SW480 (cell line): Measurements from ENCODE around the gene WFIKKN1.

ENCODE experiments used
- DNase-seq: peaks from one replicate; pipeline ENCODE4 v3.0.0-alpha.2; 2016; ENCODE audit warnings: low spot score

Gene WFIKKN1

DNA sequence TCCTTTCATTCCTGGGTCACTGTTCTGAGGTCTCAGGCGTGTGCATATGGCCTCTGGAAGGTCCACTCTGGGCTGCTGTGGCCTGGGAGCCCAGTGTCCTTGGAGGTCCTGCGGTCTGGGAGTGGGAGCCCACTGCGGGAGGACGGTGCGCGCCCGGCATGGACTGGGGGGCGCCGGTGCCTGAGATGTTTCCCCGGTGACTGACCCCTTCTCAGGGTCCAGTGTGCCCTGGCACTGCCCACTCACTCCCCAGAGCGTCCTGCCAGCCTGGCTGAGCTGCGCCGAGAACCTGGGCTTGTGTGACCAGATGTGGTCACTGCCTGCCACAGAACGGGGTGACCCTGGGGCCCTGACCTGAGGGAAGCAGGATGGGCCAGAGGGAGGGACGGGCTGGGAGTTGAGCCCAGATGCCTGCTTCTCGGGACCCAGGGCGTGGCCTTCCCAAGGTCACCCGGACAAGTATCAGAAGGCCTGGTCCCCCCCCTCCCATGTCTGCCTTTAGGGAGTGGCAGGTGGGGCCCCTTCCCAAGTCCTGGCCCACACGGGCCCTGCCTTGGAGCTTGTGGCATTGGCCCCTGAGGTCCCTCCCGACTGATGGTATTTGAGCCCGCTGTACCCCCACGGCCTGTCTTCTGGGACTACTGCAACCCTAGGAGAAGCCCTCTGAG is 43.6 kb downstream of the WFIKKN1 start:
- DNase-seq = no peak

DNA sequence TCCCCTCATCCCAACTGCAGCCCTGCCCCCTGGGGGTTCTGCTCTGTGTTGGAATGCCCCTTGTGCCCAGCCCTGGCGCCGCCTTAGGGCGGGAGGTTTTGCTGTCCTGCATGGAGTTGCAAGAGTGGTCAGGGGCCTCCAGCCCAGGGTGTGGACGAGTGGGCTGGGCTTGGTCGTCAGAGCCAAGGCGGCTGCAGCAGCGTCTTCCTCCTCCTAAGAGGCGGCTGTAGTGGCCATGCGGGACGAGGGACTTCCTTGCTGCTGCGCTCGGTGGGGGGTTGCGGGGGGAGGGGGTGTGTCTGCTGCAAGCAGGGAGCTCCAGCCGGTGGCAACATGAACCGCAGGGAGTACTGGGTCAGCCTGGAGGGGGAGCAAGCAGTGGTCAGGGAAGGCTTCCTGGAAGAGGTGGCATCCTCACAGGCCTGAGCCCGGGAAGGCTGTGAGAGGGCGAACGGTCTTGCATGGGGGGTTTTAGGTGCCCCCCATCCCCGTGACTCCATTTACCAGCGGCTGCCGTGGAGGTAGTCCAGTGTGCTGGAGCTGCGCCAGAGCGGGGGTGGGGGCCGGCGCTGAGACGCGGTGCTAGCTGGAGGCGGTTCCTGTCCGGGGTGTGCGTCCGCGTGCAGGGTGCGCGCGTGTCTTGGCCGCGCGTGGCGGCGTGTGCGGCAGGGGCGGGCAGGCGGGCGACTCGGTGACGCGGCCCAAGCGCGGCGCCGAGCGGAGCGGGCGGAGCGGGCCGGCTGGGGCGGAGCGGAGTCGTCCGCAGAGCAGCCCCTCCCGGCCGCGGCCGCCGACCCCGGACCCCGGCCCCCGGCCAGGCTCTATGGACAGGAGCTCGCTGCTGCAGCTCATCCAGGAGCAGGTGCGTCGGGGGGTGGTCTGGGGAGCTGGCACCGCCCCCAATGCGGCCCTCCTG is 44.4 kb downstream of the WFIKKN1 start, which contains the start of gene RHBDL1:
RHBDL1 (plus strand) TSS at position 704 of the 916 bp plus-strand sequence; CDS start at position 824, 120 bp downstream.
- no peak for DNase-seq

GRCh38 chr16:675884-676564 is 45.2 kb downstream of the WFIKKN1 start:
- DNase-seq = no peak

- DNase-seq = no peak
These were observed 45.7 kb downstream of the WFIKKN1 start for GRCh38 chr16:676565-676902.

DNA sequence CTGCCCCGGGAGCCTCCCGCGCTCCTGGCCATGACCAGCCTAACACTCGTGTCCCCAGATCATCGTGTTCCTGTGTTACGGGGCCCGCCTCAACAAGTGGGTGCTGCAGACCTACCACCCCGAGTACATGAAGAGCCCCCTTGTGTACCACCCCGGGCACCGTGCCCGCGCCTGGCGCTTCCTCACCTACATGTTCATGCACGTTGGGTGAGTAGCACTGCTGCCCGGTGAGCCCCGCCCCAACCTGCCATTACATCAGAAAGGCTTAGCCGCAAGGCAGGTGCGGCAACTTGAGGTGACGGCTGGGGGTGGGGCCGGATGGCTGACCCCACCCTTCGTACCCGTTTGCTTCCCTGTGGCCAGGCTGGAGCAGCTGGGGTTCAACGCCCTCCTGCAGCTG is 46.1 kb downstream of the WFIKKN1 start:
- peak; percentile 91 for DNase-seq

DNA sequence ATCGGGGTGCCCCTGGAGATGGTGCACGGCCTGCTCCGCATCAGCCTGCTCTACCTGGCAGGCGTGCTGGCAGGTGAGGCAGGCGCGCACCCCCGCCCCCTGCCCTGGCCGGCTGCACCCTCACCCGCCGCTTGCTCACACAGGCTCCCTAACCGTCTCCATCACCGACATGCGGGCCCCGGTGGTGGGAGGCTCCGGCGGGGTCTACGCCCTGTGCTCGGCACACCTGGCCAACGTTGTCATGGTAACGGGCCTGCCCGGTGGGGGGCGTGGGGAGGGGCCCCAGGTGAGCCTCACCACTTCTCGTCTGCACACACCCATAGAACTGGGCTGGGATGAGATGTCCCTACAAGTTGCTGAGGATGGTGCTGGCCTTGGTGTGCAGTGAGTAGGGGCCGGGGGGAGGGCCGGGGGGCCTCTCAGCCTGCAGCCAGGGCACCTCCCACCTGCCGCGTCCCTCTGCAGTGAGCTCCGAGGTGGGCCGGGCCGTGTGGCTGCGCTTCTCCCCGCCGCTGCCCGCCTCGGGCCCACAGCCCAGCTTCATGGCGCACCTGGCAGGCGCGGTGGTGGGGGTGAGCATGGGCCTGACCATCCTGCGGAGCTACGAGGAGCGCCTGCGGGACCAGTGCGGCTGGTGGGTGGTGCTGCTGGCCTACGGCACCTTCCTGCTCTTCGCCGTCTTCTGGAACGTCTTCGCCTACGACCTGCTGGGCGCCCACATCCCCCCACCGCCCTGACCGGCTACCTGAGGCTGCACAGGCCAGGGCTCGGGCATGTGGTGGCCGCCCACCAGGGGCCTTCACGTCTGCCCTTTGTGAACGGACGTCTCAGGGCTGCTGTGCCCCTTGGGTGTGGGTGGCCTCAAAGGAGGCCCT is 46.8 kb downstream of the WFIKKN1 start:
- DNase-seq = no peak

GRCh38 chr16:678209-678857 is 47.5 kb downstream of the WFIKKN1 start:
- no peak for DNase-seq

- DNase-seq = peak; percentile 86
These were observed 48.4 kb downstream of the WFIKKN1 start for GRCh38 chr16:678858-679813.

DNA sequence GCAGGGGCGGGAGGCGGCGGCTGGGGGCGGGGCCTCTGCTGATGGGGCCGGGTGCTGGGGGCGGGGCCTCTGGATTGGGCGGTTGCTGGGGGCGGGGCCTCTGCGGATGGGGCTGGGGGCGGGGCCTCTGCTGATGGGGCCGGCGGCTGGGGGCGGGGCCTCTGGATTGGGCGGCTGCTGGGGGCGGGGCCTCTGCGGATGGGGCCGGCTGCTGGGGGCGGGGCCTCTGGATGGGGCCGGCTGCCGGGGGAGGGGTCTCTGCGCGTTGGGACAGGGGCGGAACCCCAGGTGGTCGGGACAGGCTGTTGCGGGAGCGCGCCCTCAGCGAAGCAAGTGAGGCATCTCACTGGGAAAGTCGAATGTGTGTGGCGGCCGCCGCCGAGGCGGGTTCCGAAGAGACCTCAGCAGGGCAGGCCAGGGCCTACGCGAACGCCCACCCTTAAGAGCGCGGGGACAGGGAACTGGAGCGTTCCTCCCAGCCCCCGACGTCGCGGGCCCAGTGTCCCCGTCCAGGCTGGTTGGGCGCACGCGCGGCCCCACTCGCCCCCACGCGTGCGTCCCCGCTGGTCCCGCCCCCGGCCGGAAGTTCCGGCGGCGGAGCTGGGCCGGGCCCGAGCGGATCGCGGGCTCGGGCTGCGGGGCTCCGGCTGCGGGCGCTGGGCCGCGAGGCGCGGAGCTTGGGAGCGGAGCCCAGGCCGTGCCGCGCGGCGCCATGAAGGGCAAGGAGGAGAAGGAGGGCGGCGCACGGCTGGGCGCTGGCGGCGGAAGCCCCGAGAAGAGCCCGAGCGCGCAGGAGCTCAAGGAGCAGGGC is 49.2 kb downstream of the WFIKKN1 start, which contains the start of gene STUB1:
STUB1 (plus strand) TSS at position 597 of the 811 bp plus-strand sequence; CDS start at position 713, 116 bp downstream.
- peak; percentile 82 for DNase-seq

DNA sequence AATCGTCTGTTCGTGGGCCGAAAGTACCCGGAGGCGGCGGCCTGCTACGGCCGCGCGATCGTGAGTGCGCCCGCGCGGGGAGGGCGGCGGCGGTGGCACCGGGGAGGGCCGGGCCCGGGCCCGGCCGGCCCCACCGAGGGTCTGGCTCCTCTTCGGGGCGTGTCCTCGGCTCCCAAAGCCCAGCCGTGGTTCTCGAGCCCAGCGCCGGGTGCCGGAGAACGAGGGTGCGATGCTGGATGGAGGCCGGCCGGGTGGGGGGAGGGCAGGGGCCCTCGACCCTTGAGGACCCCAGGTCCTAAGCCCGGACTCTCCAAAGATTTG is 49.8 kb downstream of the WFIKKN1 start:
- no peak for DNase-seq

- peak; percentile 54 for DNase-seq
These were observed 50.4 kb downstream of the WFIKKN1 start for GRCh38 chr16:680967-681745.

DNA sequence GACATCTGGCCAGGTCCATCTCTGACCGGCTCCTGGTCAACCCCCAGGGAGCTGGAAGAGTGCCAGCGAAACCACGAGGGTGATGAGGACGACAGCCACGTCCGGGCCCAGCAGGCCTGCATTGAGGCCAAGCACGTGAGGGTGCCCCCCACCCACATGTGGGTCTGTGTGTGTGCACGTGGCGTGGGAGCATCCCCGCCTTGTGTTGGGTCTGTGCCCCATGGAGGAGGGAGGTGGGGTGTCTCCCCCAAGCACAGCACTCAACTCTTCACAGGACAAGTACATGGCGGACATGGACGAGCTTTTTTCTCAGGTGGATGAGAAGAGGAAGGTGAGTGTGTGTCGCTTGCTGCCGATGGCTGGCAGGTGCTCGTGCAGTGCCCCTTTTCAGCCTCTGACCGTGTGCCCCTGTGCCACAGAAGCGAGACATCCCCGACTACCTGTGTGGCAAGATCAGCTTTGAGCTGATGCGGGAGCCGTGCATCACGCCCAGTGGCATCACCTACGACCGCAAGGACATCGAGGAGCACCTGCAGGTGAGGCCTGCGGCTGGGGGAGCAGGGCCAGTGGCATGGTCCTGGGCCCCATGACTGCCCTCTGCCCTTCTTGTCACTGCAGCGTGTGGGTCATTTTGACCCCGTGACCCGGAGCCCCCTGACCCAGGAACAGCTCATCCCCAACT is 51.1 kb downstream of the WFIKKN1 start:
- DNase-seq = no peak

GRCh38 chr16:682493-683395 is 52.0 kb downstream of the WFIKKN1 start:
- DNase-seq = no peak

DNA sequence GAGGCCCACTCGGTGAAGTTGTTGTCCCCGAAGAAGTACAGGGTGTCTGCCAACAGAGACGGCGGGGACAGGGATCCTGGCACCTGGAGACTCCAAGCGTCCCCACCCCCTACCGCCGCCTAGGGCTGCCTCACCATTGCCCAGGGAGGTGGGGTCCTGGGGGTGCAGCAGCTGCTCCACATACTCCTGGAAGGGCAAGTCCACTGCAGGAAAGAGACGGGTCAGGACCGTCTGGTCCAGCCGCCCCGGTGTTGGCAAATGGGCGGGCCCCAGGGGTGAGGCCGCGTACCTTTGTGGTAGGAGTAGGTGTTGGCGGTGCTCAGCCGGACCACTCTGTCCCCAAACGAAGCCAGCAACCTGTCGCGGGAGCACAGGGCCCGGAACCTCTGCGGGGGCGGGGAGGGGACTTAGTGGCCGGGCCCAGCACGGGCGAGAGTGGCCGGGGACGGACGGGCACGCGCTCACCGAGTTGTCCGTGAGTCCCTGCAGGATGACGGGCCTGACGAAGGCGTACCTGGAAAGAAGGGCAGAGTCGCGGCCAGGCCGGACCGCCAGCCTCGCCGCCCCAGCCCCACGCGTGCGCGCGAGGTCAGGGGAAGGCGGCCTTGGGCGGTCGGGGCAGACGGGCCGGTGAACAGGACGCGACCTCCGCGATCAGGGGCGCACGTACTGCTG is 52.7 kb downstream of the WFIKKN1 start:
- DNase-seq = no peak
